Hepatocyte (in vitro differentiated cells): ENCODE data around the gene ROBO1.

Source experiments
- EZH2 ChIP-seq: fragments of 200-600 bp; sonication (generic); IDR thresholded peaks from 2 replicates; pipeline ENCODE4 v1.6.1; 2016; ENCODE audit warnings: antibody characterized with exemption, mild to moderate bottlenecking, borderline replicate concordance
- EZH2phosphoT487 ChIP-seq: fragments of 200-600 bp; sonication (generic); IDR thresholded peaks from one replicate; pipeline ENCODE4 v1.6.1; 2018; ENCODE audit warnings: antibody characterized with exemption, mild to moderate bottlenecking, low read depth, moderate library complexity; ENCODE audit not compliant: unreplicated experiment, severe bottlenecking
- TF ChIP-seq, protein P1 (sequence below): fragments of 200-600 bp; sonication (generic); IDR thresholded peaks from 2 replicates; pipeline ENCODE4 v1.5.1; 2016; ENCODE audit warnings: antibody characterized with exemption, mild to moderate bottlenecking; ENCODE audit not compliant: poor library complexity

DNA sequence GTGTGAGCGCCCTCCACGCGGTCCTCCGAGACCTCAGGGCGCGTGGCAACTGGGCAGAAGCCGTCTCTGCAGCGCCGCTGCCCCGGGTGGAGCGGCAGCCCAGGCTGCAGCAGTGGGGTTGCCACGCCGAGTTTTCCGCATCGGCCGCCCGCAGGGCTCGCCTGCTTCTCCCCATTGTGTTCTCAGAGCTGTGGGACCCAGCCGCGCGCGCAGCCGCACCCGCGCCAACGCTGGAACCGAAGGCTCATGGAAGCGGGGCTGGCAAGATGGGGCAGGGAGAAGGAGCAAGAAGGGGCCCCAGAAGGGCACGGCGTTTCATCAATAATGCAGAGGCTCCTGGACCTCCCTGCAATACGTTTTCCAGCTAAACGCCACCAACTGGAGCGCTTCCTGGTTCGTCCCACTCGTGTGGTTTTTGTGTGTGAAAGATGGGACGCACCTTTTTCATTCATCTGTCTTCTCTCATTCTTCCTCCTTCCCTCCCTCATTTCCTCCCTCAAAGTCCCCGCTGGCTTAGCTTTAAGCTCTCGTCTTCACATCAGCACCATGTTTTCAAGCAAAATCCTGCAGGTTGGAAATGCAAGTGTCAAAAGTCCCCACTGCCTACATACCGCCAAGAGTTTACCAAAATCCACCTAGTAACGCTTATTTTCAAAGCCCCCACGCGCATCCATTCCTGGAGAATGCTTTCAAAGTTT is 1.2 kb downstream of the ROBO1 start:
- TF ChIP-seq, protein P1, sequence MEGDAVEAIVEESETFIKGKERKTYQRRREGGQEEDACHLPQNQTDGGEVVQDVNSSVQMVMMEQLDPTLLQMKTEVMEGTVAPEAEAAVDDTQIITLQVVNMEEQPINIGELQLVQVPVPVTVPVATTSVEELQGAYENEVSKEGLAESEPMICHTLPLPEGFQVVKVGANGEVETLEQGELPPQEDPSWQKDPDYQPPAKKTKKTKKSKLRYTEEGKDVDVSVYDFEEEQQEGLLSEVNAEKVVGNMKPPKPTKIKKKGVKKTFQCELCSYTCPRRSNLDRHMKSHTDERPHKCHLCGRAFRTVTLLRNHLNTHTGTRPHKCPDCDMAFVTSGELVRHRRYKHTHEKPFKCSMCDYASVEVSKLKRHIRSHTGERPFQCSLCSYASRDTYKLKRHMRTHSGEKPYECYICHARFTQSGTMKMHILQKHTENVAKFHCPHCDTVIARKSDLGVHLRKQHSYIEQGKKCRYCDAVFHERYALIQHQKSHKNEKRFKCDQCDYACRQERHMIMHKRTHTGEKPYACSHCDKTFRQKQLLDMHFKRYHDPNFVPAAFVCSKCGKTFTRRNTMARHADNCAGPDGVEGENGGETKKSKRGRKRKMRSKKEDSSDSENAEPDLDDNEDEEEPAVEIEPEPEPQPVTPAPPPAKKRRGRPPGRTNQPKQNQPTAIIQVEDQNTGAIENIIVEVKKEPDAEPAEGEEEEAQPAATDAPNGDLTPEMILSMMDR = no peak
- no peak for TF ChIP-seq EZH2
- TF ChIP-seq EZH2phosphoT487 = no peak
